Hepatocyte (in vitro differentiated cells): ENCODE results near the gene SMTNL1.

Experiments
- EZH2 ChIP-seq: fragments of 200-600 bp; sonication (generic); IDR thresholded peaks from 2 replicates; pipeline ENCODE4 v1.6.1; 2016; ENCODE audit warnings: antibody characterized with exemption, mild to moderate bottlenecking, borderline replicate concordance
- TF ChIP-seq, protein P1 (sequence below): fragments of 200-600 bp; sonication (generic); IDR thresholded peaks from 2 replicates; pipeline ENCODE4 v1.5.1; 2016; ENCODE audit warnings: antibody characterized with exemption, mild to moderate bottlenecking; ENCODE audit not compliant: poor library complexity

DNA sequence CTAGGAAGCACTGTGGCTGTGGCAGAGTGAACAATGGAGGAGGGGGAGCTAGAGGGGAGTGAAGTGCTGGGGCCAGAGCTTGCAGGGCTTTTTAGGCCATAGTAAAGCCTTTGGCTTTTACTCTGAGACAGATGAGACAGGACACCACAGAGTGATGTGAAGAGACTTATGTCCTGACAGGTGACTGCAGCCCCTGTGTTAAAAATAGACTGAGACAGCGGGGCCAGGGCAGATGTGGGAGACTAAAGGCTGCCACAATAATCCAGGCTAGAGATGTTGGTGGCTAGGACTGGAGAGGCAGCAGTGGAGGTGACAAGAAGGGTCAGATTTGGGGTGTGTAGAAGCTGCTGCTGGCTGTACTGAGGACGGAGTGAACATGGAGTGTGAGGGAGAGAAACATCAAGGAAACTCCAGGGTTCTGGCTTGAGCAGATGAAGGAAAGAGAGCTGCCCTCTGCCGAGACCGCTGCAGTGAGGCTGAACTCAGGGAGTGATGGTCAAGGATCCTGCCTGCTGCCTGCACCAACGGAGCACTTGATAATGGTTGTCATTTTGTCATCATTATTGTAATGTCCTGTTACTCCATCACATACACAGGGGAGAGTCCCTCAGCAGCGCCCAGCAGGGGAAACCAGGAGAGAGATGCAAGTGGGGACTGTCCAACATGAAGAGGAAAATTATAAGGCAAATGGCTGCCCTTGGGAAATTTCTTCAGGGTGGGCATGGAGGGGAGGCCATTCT is 49.3 kb upstream of the SMTNL1 start:
- TF ChIP-seq, protein P1, sequence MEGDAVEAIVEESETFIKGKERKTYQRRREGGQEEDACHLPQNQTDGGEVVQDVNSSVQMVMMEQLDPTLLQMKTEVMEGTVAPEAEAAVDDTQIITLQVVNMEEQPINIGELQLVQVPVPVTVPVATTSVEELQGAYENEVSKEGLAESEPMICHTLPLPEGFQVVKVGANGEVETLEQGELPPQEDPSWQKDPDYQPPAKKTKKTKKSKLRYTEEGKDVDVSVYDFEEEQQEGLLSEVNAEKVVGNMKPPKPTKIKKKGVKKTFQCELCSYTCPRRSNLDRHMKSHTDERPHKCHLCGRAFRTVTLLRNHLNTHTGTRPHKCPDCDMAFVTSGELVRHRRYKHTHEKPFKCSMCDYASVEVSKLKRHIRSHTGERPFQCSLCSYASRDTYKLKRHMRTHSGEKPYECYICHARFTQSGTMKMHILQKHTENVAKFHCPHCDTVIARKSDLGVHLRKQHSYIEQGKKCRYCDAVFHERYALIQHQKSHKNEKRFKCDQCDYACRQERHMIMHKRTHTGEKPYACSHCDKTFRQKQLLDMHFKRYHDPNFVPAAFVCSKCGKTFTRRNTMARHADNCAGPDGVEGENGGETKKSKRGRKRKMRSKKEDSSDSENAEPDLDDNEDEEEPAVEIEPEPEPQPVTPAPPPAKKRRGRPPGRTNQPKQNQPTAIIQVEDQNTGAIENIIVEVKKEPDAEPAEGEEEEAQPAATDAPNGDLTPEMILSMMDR: no peak
- TF ChIP-seq EZH2: no peak
